ENCODE results near the gene EFHC1. TPM values are rescaled to one million over a fixed set of nuclear protein-coding genes. Genes with fewer than 3 reads are reported as not detected.

EFHC1 gene
- total RNA-seq, 1 donor from 2014 or later: 25.6 TPM

- H3K4me1 Mint-ChIP-seq (ENCODE audit: low read depth, unreplicated experiment): peaks cover 37% of the 10 kb centered on the region
- TF ChIP-seq CTCF (IDR thresholded peaks at IDR 0.05; ENCODE audit: partially characterized antibody, unreplicated experiment): no peak
- peaks cover 2% of the 10 kb centered on the region for H3K27me3 Mint-ChIP-seq (ENCODE audit: unreplicated experiment)
- H3K27ac Mint-ChIP-seq (ENCODE audit: unreplicated experiment): no peak overlapping the region
- H3K36me3 Mint-ChIP-seq (ENCODE audit: unreplicated experiment): no peaks in the 10 kb centered on the region
- peak overlapping the region; percentile 14 for H3K4me3 Mint-ChIP-seq (ENCODE audit: unreplicated experiment)
- no peak for DNase-seq
- peaks cover 5% of the 10 kb centered on the region for H3K9me3 Mint-ChIP-seq (ENCODE audit: unreplicated experiment)
Measured at GRCh38 chr6:52546192-52546591, 126.0 kb downstream of the EFHC1 start.

- Mint-ChIP-seq H3K4me1 (ENCODE audit: low read depth, unreplicated experiment) (peaks cover 42% of the 10 kb centered on the region), H3K27ac (ENCODE audit: unreplicated experiment) (peak overlapping the region; percentile 24)
Measured at GRCh38 chr6:52546678-52547077, 126.5 kb downstream of the EFHC1 start.

DNA sequence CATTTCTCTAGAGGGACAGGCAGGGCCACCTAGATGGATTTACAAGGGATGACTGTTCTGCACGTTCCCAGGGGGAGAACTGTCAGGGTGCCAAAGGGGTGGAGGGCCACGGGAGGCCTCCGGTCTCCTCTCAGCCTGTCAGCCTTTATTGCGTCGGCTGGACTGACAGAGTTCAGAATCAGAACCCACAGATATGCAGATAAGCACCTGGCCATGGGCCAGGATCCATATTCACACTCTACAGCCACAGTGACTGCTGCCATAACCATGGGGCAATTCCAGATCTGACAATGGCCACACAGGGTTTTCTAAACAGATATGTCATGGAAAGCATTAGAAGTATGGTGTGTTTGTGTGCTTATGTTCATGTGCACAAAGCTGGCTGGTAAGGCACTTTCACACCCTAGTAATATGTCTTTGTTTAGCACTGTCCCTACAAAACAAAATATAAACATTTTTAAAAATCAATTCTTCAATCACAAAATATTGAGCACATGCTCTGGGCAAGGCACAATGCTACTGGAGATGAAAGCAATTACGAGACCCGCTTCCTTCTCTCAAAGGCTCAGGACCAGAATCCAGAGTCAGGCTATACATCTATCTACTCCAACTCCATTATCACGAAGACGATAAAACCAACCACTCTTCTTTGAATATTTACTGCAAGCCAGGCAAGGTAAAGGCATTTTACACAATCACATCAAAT is 127.7 kb downstream of the EFHC1 start:
- Mint-ChIP-seq H3K9me3 (ENCODE audit: unreplicated experiment) (peaks cover 6% of the 10 kb centered on the region), H3K4me1 (ENCODE audit: low read depth, unreplicated experiment) (peaks cover 53% of the 10 kb centered on the region), H3K27me3 (ENCODE audit: unreplicated experiment) (peaks cover 2% of the 10 kb centered on the region), H3K4me3 (ENCODE audit: unreplicated experiment) (peak overlapping the region; percentile 0), H3K36me3 (ENCODE audit: unreplicated experiment) (no peaks in the 10 kb centered on the region), H3K27ac (ENCODE audit: unreplicated experiment) (no peak overlapping the region)
- no peak for TF ChIP-seq CTCF (IDR thresholded peaks at IDR 0.05; ENCODE audit: partially characterized antibody, unreplicated experiment)
- DNase-seq: no peak

More at GRCh38 chr6:52546678-52547077, 126.5 kb downstream of the EFHC1 start:
- Mint-ChIP-seq H3K9me3 (ENCODE audit: unreplicated experiment) (peaks cover 5% of the 10 kb centered on the region), H3K27me3 (ENCODE audit: unreplicated experiment) (peaks cover 2% of the 10 kb centered on the region), H3K4me3 (ENCODE audit: unreplicated experiment) (peak overlapping the region; percentile 12), H3K36me3 (ENCODE audit: unreplicated experiment) (no peaks in the 10 kb centered on the region)
- no peak for DNase-seq
- TF ChIP-seq CTCF (IDR thresholded peaks at IDR 0.05; ENCODE audit: partially characterized antibody, unreplicated experiment): no peak

- H3K27ac Mint-ChIP-seq (ENCODE audit: unreplicated experiment): no peak overlapping the region
- peak overlapping the region; percentile 4 for H3K4me3 Mint-ChIP-seq (ENCODE audit: unreplicated experiment)
- H3K27me3 Mint-ChIP-seq (ENCODE audit: unreplicated experiment): peaks cover 2% of the 10 kb centered on the region
- peaks cover 57% of the 10 kb centered on the region for H3K4me1 Mint-ChIP-seq (ENCODE audit: low read depth, unreplicated experiment)
- no peak for DNase-seq
- H3K9me3 Mint-ChIP-seq (ENCODE audit: unreplicated experiment): peaks cover 9% of the 10 kb centered on the region
- no peaks in the 10 kb centered on the region for H3K36me3 Mint-ChIP-seq (ENCODE audit: unreplicated experiment)
- TF ChIP-seq CTCF (IDR thresholded peaks at IDR 0.05; ENCODE audit: partially characterized antibody, unreplicated experiment): no peak
Measured at GRCh38 chr6:52548353-52548713, 128.2 kb downstream of the EFHC1 start.

DNA sequence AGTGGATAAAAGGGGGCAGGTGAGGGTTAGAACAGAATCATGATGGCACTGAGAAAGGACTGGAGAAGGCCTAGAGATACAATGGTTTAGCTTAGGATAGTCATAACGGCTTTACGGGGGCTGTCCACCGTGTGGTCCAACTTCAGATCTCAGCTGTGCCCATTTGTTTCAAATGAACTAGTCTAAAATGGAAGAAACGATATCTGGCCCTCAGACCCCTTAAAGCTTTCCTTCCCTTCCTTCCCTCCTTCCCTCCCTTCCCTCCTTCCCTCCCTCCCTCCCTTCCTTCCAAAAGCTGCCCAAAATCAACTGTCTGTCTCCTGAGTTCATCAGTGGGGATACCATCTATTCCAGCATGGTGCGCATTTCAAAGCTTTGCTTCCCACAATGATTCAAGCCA is 128.9 kb downstream of the EFHC1 start:
- H3K36me3 Mint-ChIP-seq (ENCODE audit: unreplicated experiment): no peaks in the 10 kb centered on the region
- H3K27ac Mint-ChIP-seq (ENCODE audit: unreplicated experiment): no peak overlapping the region
- no peak for DNase-seq
- TF ChIP-seq CTCF (IDR thresholded peaks at IDR 0.05; ENCODE audit: partially characterized antibody, unreplicated experiment): no peak
- H3K4me3 Mint-ChIP-seq (ENCODE audit: unreplicated experiment): no peak overlapping the region
- H3K9me3 Mint-ChIP-seq (ENCODE audit: unreplicated experiment): peaks cover 10% of the 10 kb centered on the region
- peaks cover 61% of the 10 kb centered on the region for H3K4me1 Mint-ChIP-seq (ENCODE audit: low read depth, unreplicated experiment)
- peaks cover 6% of the 10 kb centered on the region for H3K27me3 Mint-ChIP-seq (ENCODE audit: unreplicated experiment)

All from glutamatergic neuron (in vitro differentiated cells).